Glomerular visceral epithelial cell (primary cell): Measurements from ENCODE around the gene CCDC40.

ENCODE experiments used
- DNase-seq: peaks from one replicate; pipeline ENCODE4 v3.0.0-alpha.2; 2016; ENCODE audit errors: extremely low spot score

CCDC40 gene

GRCh38 chr17:80115159-80115558 lies 78.7 kb downstream of the CCDC40 start:
- no peak for DNase-seq

- DNase-seq, result no peak
Observed at GRCh38 chr17:80116276-80116920, 80.0 kb downstream of the CCDC40 start.

GRCh38 chr17:80116921-80117380 lies 80.5 kb downstream of the CCDC40 start:
- DNase-seq, result no peak

GRCh38 chr17:80117491-80118401 lies 81.3 kb downstream of the CCDC40 start:
- DNase-seq, result no peak

DNA sequence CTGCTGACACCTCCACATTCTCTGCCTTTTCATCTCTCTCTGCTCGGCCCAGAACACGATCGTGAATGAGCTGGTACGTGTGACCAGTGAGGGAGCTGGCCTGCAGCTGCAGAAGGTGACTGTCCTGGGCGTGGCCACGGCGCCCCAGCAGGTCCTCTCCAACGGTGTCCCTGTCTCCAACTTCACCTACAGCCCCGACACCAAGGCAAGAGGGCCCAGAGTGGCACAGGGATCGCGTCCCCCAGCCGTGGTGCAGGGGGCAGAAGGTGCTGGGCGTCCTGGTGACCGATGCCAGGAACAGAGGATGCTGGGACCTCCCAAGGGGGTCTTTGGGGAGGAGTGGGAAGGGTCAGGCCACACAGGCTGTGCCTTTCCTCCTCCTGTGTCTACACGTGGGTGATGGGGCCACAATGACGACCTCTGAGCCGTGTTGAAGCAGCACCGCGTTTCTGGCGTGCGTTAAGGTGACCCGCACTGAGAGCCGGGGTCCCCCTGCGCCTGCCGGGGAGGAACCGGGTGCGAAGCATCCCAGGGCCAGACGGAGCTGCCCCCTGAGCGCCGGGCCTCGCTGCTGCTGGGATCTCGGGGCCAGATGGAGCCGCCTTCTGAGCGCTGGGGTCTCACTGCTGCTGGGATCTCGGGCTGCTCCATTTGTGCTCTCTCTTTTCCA lies 82.3 kb downstream of the CCDC40 start:
- no peak for DNase-seq

GRCh38 chr17:80119271-80119791 lies 82.9 kb downstream of the CCDC40 start:
- no peak for DNase-seq

DNA sequence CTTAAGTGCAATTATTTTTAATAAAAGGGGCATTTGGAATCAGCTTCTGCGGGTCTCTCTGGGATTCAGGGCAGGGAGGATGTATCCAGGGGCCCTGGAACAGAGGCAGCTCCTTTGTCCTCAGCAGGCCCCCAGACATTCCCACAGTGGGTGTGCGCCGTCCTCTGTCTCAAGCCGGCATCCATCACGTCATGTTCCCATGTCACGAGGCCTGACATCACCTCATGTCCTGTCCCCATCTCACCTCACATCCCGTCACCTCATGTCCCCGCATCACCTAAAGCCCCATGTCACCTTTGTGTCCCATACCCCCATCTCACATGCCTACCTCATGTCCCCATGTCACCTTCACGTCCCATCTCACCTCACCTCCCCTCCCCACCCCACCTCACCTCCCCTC lies 83.4 kb downstream of the CCDC40 start:
- no peak for DNase-seq

- no peak for DNase-seq
Observed at GRCh38 chr17:80122026-80122575, 85.7 kb downstream of the CCDC40 start.

DNA sequence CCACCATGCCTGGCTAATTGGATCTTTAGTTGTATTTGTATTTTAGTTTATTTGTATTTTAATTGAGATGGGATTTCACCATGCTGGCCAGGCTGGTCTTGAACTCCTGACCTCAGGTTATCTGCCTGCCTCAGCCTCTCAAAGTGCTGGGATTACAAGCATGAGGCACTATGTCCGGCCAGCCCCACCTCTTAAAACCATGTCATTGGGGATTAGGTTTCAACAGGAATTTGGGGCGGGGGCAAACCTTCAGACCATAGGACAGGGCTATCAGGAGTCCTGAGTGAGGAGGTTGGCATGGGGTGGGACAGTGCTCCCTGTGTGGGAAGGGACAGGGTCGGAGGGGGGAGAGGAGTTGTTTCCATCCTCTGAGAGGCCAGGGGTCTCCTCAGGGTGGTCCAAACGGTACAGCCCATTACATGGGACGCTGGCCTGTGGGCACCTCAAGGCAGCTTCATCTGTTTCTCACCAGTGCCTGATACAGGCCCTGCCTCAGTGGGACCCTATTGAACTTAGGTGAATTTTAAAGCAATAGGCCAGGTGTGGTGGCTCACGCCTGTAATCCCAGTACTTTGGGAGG lies 86.6 kb downstream of the CCDC40 start:
- no peak for DNase-seq

DNA sequence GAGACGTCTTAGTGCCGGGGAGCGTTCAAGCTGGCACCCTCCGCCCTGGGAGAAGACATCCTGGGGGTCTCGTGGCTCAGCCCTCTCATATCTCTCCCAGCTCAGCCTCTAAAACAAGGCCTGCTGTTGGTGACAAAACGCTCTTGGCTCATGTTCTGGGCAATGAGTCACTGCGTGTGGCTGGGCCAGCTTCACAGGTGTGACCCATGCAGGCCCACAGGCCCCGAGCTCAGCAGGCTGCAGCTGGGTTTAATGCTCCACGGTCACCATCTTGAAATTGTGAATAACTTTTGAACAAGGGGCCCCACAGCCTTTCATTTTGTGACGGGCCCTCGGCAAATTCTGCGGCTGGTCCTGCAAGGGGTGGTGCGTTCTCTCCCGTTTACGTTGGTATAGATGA lies 87.3 kb downstream of the CCDC40 start:
- no peak for DNase-seq

GRCh38 chr17:80124351-80124981 lies 88.0 kb downstream of the CCDC40 start:
- no peak for DNase-seq

DNA sequence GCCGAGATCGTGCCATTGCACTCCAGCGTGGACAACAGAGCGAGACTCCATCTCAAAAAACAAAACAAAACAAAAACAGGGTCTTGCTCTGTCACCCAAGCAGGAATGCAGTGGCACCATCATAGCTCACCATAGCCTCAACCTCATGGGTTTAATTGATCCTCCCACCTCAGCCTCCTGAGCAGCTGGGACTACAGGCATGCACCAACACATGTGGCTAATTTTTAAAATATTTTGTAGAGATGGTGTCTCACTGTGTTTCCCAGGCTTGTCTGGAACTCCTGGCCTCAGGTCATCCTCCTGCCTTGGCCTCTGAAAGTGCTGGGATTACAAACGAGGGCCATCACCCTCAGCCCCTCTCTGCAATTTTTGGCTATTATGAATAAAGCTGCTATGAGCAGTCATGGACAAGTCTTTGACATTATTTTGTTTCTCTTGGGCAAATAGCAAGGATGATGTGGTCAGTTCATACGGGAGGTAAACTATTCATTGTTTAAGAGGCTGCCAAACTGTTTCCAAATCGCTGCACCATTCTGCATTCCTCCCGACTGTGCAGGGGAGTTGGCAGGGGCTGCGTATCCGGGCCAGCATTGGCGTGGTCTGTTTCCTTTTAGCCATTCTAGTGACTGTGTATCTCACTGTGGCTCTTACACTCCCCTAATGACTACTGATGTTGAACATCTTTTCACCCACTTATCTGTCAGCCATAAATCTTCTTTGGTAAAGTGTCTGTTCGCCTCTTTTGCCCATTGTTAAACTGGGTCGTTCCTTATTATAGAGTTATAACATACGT lies 89.4 kb downstream of the CCDC40 start:
- DNase-seq, result no peak

GRCh38 chr17:80126449-80126715 lies 89.9 kb downstream of the CCDC40 start:
- no peak for DNase-seq

DNA sequence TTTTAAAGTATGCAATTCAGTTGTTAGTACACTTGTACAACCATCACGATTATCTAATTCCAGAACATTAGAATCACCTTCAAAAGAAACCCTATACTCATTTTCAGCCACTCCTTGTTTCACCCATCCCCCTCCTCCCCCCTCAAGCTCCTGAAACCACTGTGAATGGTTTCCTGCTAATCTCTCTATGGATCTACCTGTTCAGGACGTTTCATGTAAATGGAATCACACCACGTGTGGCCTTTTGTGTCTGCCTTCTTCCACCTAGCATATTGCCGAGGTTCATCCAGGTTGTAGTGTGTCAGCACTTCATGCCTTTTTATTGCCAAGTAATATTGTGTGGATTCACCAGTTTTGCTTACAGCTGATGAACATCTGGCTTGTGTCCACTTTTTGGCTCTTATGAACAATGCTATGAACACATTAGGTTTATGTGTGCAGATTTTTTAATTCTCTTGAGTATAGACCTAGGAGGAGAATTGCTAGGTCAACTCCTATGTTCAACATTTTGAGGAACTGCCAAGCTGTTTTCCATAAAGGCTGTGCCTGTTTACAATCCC lies 92.6 kb downstream of the CCDC40 start:
- no peak for DNase-seq

- no peak for DNase-seq
Observed at GRCh38 chr17:80130992-80131391, 94.5 kb downstream of the CCDC40 start.

DNA sequence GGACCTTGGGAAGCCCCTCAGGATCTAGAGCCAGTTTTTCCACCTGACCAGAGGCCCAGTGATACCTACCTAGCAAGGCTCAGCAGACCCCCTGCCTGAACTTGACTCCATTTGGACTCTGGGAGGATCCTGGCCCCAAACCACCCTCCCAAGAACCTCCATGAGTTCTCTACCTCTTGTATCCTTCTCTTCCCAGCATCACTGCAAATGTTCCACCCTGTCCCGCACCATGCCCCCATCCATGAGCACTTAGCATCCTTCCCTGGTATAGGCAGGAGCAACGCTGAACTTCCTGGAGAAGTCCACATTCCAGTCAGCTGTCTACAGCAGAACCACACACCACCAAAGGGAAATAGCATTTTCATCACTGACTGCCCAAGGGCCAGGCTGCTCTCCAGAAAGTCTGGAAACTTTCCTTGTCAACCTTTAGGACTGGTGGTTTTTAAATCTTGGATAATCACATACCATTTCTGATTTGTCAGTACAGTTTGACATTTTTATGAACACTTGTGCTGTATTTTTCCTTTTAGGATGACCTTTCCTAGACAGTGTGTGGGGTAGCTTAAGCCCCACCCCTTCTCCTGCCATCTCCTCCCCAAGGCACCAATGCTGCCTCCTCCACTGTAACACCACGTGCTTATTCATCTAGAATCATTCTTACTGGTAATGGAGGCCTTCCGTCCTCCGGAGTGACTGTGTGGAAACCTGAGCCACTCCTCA lies 96.6 kb downstream of the CCDC40 start:
- no peak for DNase-seq

DNA sequence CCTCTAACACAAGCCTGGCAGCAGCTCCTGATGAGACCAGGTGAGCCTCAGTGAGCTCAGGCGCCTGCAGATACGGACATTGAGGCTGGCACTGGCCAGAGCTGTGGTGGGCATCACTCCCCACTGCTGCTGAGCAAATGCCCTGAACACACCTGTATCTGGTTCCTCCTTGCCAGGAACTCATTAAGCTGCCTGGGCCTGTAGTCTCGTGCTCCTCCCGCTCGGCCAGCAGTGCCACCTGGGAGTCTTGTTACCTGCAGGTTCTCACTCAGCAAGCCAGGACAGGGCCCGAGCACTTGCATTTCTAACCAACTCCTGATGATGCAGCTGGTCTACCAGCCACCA lies 97.2 kb downstream of the CCDC40 start:
- DNase-seq, result no peak

DNA sequence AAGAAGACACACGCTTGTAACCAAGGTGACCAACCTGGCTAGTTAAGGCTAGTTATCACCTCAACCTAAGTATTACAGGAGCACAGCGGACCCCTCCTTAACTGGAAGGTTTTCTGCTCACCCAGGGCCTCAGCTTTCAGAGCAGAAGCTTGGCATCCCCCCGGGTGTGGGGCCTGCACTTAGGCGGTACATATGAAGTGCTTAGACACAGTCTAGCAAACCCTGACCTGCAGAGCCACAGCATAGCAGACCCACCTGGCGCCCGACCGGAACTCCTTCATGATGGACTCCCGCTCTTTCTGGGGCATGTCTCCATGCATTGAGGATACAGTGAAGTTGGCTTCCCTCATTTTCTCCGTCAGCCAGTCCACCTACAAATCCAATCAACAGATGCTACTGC lies 100.7 kb downstream of the CCDC40 start:
- DNase-seq, result no peak

GRCh38 chr17:80138856-80139426 lies 102.5 kb downstream of the CCDC40 start:
- no peak for DNase-seq
